ENCODE results near the gene NDUFB4.
A peak's percentile ranks its signal among the peaks of the same experiment; 100 is the strongest.

NDUFB4 gene

GRCh38 chr3:120596116-120596852 lies at the start of gene NDUFB4:
NDUFB4 (plus strand) TSS chr3:120596336; CDS start chr3:120596360, 24 bp downstream.
- peak; percentile 98 for DNase-seq (ENCODE audit: low spot score)

DNA sequence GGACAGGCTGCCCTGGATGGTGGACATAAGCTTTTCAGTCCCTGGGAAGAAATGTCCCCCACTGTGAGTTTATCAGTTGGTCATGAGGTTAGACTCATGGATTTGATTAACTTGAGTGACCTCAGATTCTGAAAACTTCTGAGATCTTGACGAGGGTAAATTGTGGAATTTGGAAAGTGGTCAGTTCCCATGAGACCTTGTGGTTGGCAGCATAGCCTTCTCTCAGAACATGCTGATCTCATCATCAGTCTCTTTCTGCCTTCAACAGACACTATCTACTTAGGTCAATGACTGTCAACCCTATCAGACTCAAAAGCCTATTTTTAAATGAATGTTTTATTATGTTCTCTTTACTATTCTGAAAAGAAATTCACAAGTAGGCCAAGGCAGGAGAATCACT lies 45.6 kb upstream of the NDUFB4 start:
- DNase-seq (ENCODE audit: low spot score), result no peak

DNA sequence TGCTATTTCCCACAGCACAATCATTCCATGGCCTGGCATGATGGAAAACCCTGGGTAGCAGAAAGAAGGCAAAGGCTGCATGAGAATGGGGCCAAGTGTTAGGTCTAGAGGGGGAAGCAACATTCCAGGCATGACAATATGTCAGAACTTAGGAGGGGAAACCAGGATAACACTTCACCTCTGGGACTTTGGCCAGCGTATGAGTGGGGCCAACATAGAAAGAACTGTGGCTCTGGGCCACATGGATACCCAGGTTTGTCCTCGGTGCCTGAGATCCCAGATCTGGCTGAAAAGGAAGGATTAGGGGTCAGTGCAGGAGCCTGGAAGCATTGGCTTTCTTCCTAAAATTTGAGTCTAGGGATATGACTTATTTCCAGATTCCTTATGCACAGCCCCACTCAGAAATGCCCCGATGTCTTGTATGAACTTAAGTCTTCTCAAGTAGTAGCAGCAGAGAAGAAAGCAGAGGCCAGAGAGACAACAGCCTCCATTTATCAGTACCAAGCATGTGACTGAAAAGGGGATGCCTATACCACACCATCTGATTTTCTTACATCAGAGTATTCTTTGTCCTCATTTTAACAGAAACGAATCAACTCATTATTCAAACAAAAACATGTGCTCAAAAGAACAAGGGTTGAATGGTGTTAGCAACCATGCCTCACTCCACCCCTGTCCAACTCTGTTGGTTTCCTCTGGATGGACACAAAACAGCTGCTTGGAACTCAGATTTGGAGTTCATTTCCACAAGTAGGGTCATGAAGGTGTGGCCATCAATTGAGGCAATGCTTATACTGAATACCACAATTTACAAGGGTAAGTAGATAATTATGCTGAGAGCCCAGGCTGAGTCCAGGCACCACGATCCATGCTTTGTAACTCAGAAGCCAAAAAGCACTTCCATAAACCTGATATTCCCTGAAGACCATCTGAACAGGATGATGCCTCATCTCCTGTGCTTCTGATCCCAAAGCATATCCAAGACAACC lies 43.7 kb upstream of the NDUFB4 start:
- no peak for DNase-seq (ENCODE audit: low spot score)

DNA sequence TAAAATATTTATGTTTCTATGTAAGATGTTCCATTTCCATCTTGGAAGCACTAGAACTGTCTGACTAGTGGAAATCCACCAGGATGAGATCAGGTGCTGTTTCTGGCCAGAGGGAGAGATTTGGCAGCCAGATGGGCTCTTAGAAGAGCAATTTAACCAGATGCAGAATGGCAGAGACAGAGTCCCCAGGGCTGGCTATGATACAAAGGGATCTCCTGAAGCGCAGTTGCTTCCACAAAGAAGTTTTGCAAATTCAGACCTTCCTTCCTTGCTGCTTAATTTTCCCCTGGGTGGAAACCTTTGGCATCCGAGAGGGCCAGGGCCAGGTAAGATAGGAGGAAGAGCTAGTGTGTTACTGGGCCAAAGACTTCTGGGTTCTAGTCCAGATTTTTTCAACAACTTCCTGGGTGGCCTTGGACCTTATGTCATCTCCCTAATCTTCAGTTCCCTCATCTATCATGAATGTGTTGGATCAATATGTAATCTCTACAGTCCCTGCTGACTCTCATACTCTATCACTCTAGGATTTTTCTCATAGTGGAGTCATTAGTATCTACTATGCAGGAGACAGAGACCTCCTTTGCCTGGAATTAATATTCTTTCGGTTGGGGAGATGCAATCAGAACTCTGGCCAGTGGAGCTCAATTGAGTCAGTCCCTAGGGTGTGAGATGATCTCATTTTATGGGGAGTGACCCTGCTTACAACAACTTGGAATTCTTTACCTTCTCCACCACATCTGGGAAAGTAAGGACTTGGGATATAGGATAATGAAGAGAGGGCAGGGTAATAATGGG lies 41.1 kb upstream of the NDUFB4 start:
- no peak for DNase-seq (ENCODE audit: low spot score)

DNA sequence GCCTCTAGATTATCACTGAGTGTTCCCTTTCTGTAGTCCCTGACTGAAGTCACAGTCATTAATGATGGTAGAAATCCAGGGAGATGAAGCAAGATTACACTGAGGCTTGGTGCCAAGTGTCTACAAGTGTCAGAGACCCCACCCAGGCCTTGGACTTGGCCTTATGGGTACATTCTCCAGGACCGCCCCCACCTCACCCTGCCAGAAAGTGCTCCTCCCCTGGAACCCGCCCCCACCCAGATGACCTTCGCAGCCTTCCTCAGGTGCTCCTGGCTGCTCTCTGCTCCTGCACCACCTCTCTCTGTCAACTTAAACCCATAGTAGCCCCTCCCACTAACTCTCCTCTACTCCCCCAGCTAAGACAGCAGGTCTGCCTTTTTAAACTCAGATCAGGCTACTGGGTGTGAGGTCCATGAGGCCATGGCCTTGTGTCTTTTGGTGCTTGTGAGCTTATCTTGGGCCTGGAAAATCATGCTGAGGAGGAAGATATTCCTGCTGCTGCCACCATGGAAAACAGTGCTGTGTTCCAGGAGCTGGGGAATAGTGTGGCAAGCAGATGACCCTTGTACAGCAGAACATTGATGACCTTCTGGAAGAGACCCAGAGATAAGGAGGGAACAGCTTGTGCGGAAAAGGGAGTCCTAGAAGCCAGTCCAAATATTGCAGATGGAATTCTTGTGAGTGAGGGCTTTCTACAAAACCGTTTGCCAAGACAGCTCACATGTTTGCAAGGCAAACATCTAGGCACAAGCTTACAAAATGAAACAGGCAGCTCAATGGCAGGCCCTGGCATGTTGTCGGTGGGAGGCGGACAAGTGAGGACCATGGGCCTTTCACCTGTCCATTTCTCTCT lies 40.3 kb upstream of the NDUFB4 start:
- no peak for DNase-seq (ENCODE audit: low spot score)

GRCh38 chr3:120557115-120557514 lies 39.0 kb upstream of the NDUFB4 start:
- DNase-seq (ENCODE audit: low spot score), result no peak

GRCh38 chr3:120558771-120559241 lies 37.3 kb upstream of the NDUFB4 start:
- DNase-seq (ENCODE audit: low spot score), result peak; percentile 77

- no peak for DNase-seq (ENCODE audit: low spot score)
Measured at GRCh38 chr3:120559242-120560061, 36.7 kb upstream of the NDUFB4 start.

DNA sequence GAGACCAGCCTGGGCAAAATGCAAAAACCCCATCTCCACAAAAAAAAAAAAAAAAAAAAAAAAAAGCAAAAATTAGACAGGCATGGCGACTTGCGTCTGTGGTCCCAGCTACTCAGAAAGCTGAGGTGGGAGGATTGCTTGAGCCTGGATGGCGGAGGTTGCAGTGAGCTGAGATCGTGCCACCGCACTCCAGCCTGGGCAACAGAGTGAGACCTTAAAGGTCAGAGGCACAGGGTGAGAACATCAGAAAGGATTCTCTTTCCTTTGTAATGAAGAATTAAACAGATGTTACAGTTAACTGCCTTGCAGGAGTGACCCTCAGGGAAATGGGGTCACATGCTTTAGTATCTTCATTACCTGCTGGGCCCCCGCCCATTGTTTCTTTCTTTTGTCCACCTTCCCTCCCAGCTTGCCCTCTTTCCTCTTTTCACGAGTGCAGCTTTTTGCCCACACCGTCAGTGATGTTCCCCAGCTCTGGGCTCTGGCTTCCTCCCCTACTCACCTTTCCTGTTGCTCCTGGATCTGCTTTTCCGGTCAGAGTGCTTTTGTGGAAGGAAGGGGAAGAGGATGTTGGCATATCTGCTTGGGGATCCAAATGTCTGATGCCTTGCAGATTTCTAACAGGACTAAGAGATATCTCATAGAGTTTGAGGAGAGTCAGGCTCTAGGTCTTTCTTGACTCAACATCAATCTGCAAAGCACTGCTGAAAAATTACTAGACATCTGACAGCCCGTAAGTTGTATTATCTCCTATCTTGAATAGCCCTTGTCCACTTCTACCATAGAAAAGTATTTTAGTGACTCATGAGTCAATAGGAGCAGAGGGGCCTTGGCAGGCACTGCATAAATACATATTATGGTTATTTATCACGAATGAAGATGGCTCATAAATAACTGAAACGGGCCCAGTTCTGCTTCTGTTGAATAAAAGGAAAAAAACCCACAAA lies 35.6 kb upstream of the NDUFB4 start:
- no peak for DNase-seq (ENCODE audit: low spot score)

DNA sequence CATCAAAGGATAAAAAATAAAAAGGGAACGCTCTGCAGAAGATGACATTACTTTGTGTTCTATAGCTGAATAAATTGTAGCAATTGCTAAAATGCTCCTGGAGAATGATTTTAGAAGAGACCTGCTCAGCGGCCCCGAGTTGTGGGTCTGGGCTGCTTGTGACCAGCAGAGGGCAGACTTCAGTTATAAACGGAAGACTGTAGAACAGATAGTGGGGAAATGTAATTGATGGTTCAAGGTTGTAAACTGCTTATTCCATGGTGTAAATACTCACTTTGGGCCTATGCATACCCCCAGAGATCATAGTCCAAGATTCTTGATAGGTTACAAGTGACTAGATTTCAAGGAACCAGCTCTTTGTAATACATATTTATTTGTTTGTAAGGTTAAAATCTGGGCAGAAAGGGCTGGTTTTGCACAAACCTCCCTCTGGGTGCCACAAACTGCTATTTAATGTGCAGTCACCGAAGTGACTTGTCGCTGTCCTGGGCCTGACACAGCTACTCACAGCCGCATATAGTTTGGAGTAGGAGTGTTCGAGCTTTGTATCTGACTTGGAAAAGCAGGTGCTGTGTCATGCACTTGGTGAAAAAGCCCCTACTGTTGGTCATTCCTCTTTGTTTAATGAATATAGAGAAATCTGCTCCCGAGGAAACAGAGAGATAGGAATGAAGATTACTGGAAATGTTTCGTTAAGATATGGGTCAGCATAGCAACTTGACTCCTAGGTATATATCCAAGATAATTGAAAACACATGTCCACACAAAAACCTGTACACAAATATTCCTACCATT lies 34.7 kb upstream of the NDUFB4 start:
- DNase-seq (ENCODE audit: low spot score), result peak; percentile 44

GRCh38 chr3:120563356-120564022 lies 32.6 kb upstream of the NDUFB4 start:
- no peak for DNase-seq (ENCODE audit: low spot score)

GRCh38 chr3:120566243-120566975 lies 29.7 kb upstream of the NDUFB4 start:
- no peak for DNase-seq (ENCODE audit: low spot score)

DNA sequence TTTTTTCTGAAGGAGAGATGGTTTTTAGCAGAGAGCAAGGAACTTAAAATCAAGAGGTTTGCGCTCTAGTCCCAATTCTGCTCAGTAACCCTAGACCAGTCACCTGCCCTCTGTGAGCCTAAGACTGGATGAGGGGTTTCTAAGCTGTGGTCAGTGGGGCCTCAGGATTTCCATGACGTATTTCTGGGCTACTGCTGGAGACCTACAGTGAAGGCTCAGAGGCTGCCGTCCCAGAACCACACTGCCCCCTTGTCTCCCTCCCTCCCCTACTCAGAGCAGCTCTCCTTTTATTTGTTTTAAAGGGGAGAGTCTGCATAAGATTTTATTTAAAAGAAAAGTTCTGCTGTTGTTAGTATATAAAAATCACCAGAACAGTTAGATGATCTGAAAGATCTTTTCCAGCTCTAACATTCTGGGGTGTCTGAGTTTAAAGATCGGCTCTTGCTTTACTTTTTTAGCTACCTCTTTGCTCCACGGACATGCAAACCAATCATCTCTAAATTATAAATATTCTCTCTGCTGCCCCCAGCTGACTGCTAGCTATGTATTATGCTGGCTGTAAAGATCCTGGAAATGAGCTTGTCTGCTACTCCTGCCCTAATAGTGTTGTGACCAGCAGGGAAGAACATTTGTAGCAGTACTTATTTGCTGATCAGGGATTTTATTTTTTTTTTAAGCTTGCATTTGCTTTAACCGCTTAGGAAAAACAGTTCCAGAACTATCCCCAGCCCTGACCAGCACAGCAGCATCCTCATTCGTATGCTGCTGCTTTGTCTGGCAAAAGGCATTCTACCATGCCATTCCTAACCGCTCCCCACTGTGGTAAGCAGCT lies 28.6 kb upstream of the NDUFB4 start:
- no peak for DNase-seq (ENCODE audit: low spot score)

DNA sequence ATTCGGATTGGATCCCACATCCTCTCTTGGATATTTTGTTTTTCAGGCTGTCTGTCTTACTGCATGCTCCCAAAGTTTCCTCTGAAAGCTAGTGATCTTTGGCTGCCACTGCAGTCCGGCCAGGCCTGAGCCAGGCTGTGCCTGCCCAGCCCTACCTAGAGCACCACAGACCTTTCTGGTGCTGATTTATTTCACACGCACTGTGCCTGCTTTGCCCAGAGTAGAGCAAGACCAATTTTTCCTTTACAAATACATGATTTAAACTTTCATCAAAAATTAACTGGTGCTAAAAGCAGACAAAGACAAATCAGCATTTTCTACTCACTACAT lies 28.0 kb upstream of the NDUFB4 start:
- no peak for DNase-seq (ENCODE audit: low spot score)

GRCh38 chr3:120568598-120568997 lies 27.5 kb upstream of the NDUFB4 start:
- no peak for DNase-seq (ENCODE audit: low spot score)

Data from germinal center (tissue), 1 donor.